ENCODE results near the gene NME1. TPM values are rescaled to one million over a fixed set of nuclear protein-coding genes. Genes with fewer than 3 reads are reported as not detected.
"Not testable (repeated sequence)": the region's sequence is repeated elsewhere in the genome, so short reads cannot be mapped to it uniquely, and the experiment has no call there.

Gene NME1
- total and polyA plus RNA-seq, 4 donors, result 14.6 to 201 (median 143) TPM

GRCh38 chr17:51169340-51169739, 16.0 kb downstream of the NME1 start:
- Histone ChIP-seq H3K27ac (ENCODE audit: low read depth in 1 of 2, low read length in 1 of 2) (no peak overlapping the region), H3K9ac (ENCODE audit: insufficient read depth in 1 of 2, low read length in 2 of 2) (no peak overlapping the region), H3K4me3 (no peak overlapping the region), H3K9me3 (ENCODE audit: control insufficient read depth in 4 of 4, insufficient read depth in 3 of 4, low read length in 3 of 4) (no peaks in the 10 kb centered on the region), H3K4me1 (ENCODE audit: control insufficient read depth in 5 of 5, insufficient read depth in 5 of 5, low read length in 5 of 5) (peaks cover 0 to 15% (median 4%) of the 10 kb centered on the region in 5 donors), H3K27me3 (ENCODE audit: control insufficient read depth in 3 of 3, insufficient read depth in 3 of 3, low read length in 2 of 3) (no peaks in the 10 kb centered on the region), H3K36me3 (ENCODE audit: control insufficient read depth in 4 of 4, insufficient read depth in 4 of 4, low read length in 4 of 4) (peaks cover 8 to 26% (median 15%) of the 10 kb centered on the region in 4 donors)
- no peak for ATAC-seq (ENCODE audit: insufficient read depth, low FRiP score)
- DNase-seq, result no peak
- 93 to 100% methylated on average over 1 of the region's 1 CpG for WGBS, 2 donors
- no peak for TF ChIP-seq CTCF (IDR thresholded peaks at IDR 0.05; ENCODE audit: control extremely low read depth, extremely low read depth)

GRCh38 chr17:51170736-51171135, 17.4 kb downstream of the NME1 start:
- no peak overlapping the region for H3K9ac ChIP-seq (ENCODE audit: insufficient read depth in 1 of 2, low read length in 2 of 2)
- no peaks in the 10 kb centered on the region for H3K27me3 ChIP-seq (ENCODE audit: control insufficient read depth in 3 of 3, insufficient read depth in 3 of 3, low read length in 2 of 3)
- ATAC-seq (ENCODE audit: insufficient read depth, low FRiP score) (no peak), DNase-seq (no peak)
- TF ChIP-seq CTCF (IDR thresholded peaks at IDR 0.05; ENCODE audit: control extremely low read depth, extremely low read depth), result no peak
- 89 to 97% methylated on average over 2 of the region's 2 CpGs for WGBS, 2 donors
- H3K27ac ChIP-seq (ENCODE audit: low read depth in 1 of 2, low read length in 1 of 2), result no peak overlapping the region
- no peaks in the 10 kb centered on the region for H3K9me3 ChIP-seq (ENCODE audit: control insufficient read depth in 4 of 4, insufficient read depth in 3 of 4, low read length in 3 of 4)
- H3K4me1 ChIP-seq (ENCODE audit: control insufficient read depth in 5 of 5, insufficient read depth in 5 of 5, low read length in 5 of 5), result peaks cover 0 to 10% (median 2%) of the 10 kb centered on the region in 5 donors
- peaks cover 8 to 27% (median 15%) of the 10 kb centered on the region in 4 donors for H3K36me3 ChIP-seq (ENCODE audit: control insufficient read depth in 4 of 4, insufficient read depth in 4 of 4, low read length in 4 of 4)
- H3K4me3 ChIP-seq, result no peak overlapping the region

GRCh38 chr17:51172030-51172429, 18.7 kb downstream of the NME1 start:
- not testable (repeated sequence) for H3K27ac ChIP-seq (ENCODE audit: low read depth in 1 of 2, low read length in 1 of 2); H3K9ac ChIP-seq (ENCODE audit: insufficient read depth in 1 of 2, low read length in 2 of 2); H3K9me3 ChIP-seq (ENCODE audit: control insufficient read depth in 4 of 4, insufficient read depth in 3 of 4, low read length in 3 of 4); H3K4me1 ChIP-seq (ENCODE audit: control insufficient read depth in 5 of 5, insufficient read depth in 5 of 5, low read length in 5 of 5); DNase-seq; ATAC-seq (ENCODE audit: insufficient read depth, low FRiP score); H3K4me3 ChIP-seq; H3K27me3 ChIP-seq (ENCODE audit: control insufficient read depth in 3 of 3, insufficient read depth in 3 of 3, low read length in 2 of 3)
- H3K36me3 ChIP-seq (ENCODE audit: control insufficient read depth in 4 of 4, insufficient read depth in 4 of 4, low read length in 4 of 4), result peaks cover 8 to 27% (median 15%) of the 10 kb centered on the region in 4 donors
- WGBS, 2 donors, result 88 to 92% methylated on average over 9 of the region's 9 CpGs

GRCh38 chr17:51180486-51180885, 27.1 kb downstream of the NME1 start:
- no peak for DNase-seq
- WGBS, 2 donors, result 86 to 93% methylated on average over 5 of the region's 5 CpGs
- ATAC-seq (ENCODE audit: insufficient read depth, low FRiP score), result no peak
- Histone ChIP-seq H3K4me3 (no peak overlapping the region), H3K27me3 (ENCODE audit: control insufficient read depth in 3 of 3, insufficient read depth in 3 of 3, low read length in 2 of 3) (no peaks in the 10 kb centered on the region), H3K9me3 (ENCODE audit: control insufficient read depth in 4 of 4, insufficient read depth in 3 of 4, low read length in 3 of 4) (no peaks in the 10 kb centered on the region), H3K36me3 (ENCODE audit: control insufficient read depth in 4 of 4, insufficient read depth in 4 of 4, low read length in 4 of 4) (peaks cover 4 to 38% (median 19%) of the 10 kb centered on the region in 4 donors), H3K27ac (ENCODE audit: low read depth in 1 of 2, low read length in 1 of 2) (no peak overlapping the region), H3K9ac (ENCODE audit: insufficient read depth in 1 of 2, low read length in 2 of 2) (no peak overlapping the region), H3K4me1 (ENCODE audit: control insufficient read depth in 5 of 5, insufficient read depth in 5 of 5, low read length in 5 of 5) (no peaks in the 10 kb centered on the region)
- TF ChIP-seq CTCF (IDR thresholded peaks at IDR 0.05; ENCODE audit: control extremely low read depth, extremely low read depth), result no peak

Measured in lung (tissue), 12 donors.